GM19455 (cell line): ENCODE measurements around the gene CALB2.

Experiments
- ATAC-seq: cut with Tn5 transposase; IDR thresholded peaks from one replicate; pipeline ENCODE4 v1.9.1; 2021; ENCODE audit not compliant: unreplicated experiment

The CALB2 gene

DNA sequence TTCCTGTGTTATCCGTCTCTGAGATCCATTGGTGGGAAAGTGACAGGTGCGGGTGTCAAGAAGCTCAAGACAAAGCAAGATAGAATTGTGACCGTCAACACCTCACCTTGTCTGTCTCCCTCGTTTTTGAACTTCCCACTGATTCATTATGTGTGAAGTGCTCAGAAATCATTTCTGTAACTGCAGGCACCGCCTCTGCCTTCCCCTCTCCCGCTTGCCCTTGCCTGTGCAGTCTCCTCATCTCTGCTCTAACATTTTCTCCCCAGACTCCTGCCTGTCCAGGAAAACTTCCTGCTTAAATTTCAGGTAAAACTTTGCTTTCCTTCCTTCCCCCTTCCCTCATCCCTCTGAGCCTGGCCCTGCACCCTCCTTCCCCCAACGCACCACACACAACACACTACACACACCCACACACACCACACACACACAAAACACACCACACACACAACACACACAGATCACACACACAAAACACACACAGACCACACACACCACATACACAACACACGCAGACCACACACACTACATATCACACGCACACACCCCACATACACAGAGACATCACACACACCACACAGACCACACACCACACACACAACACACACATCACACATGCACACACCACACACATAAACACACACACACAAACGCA, 25.7 kb downstream of the CALB2 start:
- ATAC-seq = no peak

DNA sequence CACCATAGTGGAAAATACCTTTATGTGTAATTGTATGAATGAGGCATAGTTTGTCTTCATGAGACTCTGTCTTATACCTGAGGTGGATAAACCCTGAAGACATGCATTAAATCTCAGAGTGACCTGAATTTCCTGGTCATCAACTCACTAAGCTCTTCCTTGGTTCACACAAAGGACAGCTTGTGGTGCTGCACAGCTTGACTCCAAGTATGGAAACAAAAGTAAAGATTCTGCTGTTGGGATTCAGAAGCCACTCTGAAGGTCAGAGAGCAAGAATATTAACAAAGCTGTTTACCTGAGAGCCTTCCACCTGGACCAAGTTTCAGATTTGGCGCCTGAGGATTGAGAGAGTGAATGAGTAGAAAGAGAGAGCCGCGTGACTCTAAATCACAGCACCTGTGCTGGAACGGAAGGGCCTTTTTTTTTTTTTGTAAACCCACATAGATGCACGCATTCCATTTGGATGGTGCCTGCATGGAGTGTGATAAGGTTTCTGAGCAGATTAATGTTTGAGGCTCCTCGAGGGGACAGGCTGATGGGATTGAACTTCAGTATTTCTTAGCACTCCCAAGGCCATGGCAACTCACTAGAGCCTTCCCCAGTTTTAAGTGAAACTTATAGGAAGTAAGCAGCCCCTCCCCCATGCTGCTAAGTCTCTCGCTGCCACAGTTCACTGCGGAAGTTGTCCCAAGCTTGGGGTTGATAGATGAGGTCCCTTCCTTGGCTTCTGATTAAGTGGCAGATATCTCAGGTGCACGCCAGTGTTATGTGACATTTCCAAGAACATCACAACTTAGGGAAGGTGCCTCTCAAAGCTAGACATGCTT, 28.7 kb downstream of the CALB2 start:
- no peak for ATAC-seq

DNA sequence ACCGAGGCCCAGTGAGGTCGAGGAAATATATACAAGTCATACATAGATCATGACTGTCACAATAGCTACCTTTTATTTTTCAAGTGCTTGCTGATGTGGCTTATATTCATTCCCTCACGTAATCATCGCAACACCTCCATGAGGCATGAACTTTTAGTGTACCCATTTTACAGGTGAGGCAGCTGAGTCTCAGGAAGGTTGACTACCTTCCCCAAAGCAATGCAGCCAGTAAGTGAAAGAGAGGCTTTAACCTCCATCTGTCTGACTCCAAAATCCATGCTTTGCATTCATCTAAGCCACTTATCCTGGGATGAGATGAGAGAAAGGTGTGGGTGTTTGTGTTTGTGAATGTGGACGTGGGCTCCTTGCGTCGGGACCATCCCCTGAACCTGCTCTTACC, 30.8 kb downstream of the CALB2 start:
- ATAC-seq = no peak

DNA sequence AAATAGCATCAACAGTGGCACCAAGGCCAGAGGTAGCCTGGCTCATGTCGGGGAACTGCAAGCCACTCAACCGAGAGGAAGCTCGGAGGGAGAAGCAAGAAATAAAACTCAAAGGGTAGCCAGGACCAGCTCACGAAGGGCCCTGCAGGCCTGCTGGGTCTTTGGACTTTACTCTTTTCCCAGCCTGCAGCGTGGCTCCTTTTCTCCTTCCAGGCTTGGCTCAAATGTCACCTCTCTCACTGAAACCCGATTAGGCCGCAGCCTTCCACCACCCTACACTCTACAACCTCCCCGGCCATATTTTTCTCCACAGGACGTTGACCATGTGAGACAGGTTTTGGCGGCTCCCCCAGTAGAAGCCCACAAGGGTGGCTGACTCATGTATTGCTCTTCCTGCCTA, 38.1 kb downstream of the CALB2 start:
- ATAC-seq = no peak

GRCh38 chr16:71399801-71400563, 41.5 kb downstream of the CALB2 start:
- no peak for ATAC-seq

DNA sequence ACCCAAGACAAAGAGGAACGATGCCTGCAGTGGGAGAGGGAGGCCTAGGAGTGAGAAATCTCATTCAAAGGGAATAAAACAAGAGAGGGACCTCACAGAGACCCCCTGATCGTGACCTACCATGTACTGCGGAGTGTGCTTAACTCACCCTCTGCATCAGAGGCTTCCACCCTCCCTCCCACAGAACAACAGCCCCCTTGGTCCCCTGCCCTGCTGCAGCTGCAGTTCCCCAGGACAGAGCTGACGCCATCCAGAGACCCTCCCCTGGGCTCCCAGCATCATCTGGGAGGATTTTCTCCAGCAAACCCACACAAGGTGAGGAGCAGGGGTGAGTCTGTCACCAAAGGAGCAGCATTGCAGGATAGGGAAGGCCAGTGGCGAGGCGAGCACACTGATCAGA, 43.5 kb downstream of the CALB2 start:
- no peak for ATAC-seq

GRCh38 chr16:71402674-71403073, 44.2 kb downstream of the CALB2 start:
- no peak for ATAC-seq

GRCh38 chr16:71404364-71404763, 45.8 kb downstream of the CALB2 start:
- ATAC-seq = no peak

- ATAC-seq = no peak
Observed at GRCh38 chr16:71406316-71406715, 47.8 kb downstream of the CALB2 start.

DNA sequence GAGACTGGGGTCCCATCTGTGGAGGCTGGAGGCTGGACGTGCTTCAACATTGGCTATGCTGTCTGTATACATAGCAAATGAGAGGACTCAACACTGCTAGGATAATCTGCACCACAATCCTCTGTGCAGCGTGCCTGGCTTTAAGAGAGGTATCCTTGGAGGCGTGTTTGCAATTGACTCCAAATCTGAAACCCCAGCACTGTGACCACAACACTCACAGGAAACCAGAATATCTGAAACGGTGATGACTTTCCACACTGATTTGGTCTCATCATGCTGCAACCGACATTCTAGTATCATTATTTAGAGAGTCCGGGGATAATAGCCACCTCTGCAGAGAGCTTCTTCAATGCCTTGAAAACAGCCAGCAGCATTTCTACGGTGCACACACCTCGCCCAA, 48.2 kb downstream of the CALB2 start:
- ATAC-seq = no peak

- no peak for ATAC-seq
Observed at GRCh38 chr16:71407731-71408130, 49.2 kb downstream of the CALB2 start.

GRCh38 chr16:71408536-71408935, 50.0 kb downstream of the CALB2 start:
- ATAC-seq = no peak

GRCh38 chr16:71409011-71409775, 50.7 kb downstream of the CALB2 start:
- ATAC-seq = no peak

DNA sequence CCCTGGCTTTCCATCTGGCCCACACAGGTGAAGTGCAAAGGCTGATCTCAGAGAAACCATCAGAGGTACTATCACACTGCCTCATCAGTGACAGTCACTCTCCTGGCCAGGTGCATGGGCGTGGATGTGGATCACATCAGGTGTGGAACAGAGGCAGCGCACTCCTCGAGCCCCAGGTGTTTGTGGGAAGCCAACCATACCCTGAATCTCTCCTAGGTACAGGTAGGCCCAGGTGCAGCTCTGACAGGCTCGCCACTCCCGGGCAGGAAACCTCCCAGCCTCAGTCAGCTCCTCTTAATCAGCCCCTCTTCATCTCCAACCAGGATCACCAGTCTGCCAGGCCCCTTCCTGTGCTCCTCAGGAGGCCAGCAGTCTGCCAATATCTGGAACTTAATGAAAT, 51.6 kb downstream of the CALB2 start:
- ATAC-seq = no peak

DNA sequence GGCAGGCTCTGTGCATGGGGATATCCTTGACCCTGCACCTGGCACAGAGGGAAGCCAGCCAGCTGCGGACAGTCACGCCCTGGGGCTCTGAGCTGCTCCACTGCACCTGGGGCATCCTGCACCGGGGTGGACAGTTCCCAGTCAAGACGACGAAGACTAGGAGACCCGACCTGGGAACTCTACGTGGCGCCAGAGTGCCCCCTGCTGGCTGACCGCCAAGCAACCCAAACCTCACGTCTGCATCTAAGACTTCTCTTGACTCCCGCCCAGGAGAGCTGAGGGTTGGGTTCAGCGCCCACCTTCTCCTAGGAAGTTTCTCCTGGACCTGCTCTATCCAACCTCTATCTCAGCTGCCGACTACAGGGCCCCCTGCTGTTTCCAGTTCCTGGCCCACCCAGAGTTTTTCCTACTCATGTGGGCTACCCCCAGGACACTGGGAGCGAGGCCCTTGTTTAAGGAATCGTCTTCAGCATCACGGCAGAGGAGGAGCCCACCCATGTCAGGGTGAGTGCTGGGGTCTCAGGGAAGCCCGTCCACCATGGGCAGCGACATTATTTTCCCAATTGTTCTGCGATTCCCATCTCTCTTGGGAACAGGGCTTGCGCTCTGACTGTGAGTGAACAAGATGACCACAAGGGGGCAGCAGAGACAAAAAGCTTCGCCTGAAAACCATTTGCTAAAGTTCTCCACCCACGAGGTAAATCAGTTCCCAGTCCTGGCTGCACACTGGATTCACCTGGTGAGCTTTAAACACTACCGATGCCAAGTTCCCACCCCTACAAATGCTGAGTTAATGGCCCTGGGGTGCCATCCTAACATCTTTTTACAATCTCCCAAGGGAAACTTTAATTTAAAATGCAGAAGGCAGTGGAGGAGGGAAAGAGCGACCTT, 54.0 kb downstream of the CALB2 start:
- ATAC-seq = no peak

DNA sequence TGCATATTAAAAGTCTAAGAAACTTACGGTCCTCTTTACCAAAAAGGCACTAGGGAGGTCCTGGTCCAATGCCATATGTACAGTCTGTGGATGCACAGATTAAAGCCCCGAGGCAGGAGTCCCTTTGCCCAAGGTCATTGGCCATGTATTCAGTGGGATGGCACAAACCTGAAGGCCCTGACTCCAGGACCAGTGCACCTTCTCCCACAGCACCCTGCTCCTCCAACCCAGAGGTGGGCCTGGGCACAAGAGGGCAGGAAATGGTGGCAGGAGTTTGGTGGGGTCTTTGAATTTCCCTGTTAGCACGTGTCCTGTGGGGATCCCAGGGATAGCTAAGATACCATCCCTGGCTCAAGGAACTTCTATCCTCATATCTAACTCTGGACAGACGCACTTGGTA, 54.8 kb downstream of the CALB2 start:
- ATAC-seq = no peak

GRCh38 chr16:71414038-71414437, 55.5 kb downstream of the CALB2 start:
- no peak for ATAC-seq

- ATAC-seq = no peak
Observed at GRCh38 chr16:71421911-71422310, 63.4 kb downstream of the CALB2 start.

DNA sequence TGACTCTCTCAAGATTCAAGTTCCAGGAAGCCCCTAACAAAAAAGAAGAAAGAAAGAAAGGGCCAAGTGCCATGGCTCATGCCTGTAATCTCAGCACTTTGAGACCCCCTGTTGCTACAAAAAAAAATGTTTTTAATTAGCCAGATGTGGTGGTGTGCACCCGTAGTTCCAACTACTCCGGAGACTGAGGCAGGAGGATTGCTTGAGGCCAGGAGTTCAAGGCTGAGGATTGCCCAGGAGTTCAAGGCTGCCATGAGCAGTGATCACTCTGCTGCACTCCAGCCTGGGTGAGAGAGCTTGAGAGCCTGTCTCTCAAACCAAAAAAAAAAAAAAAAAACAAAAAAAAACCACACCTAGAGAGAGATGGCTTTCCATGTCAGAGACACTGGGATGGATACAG, 64.5 kb downstream of the CALB2 start:
- no peak for ATAC-seq

- ATAC-seq = no peak
Observed at GRCh38 chr16:71423865-71424264, 65.3 kb downstream of the CALB2 start.
